ENCODE data around the gene GCLC.

Gene GCLC

GRCh38 chr6:53514677-53515076 lies 30.2 kb downstream of the GCLC start:
- Histone ChIP-seq H3K4me1 (ENCODE audit: insufficient read depth, poor library complexity, severe bottlenecking) (peaks cover 9% of the 10 kb centered on the region), H3K27ac (ENCODE audit: poor library complexity, severe bottlenecking) (no peak overlapping the region), H3K9me3 (ENCODE audit: severe bottlenecking) (no peaks in the 10 kb centered on the region), H3K27me3 (ENCODE audit: insufficient read depth, poor library complexity, severe bottlenecking) (no peaks in the 10 kb centered on the region), H3K4me3 (ENCODE audit: severe bottlenecking) (no peak overlapping the region), H3K36me3 (ENCODE audit: low read depth) (peaks cover 79% of the 10 kb centered on the region)
- ATAC-seq (ENCODE audit: low read depth), result no peak
- no peak for TF ChIP-seq CTCF (IDR thresholded peaks at IDR 0.05; ENCODE audit: poor library complexity, severe bottlenecking)
- DNase-seq (ENCODE audit: low spot score), result no peak

- DNase-seq (ENCODE audit: low spot score), result no peak
- H3K9me3 ChIP-seq (ENCODE audit: severe bottlenecking), result no peaks in the 10 kb centered on the region
- no peak for ATAC-seq (ENCODE audit: low read depth)
- peaks cover 9% of the 10 kb centered on the region for H3K4me1 ChIP-seq (ENCODE audit: insufficient read depth, poor library complexity, severe bottlenecking)
- H3K27me3 ChIP-seq (ENCODE audit: insufficient read depth, poor library complexity, severe bottlenecking), result no peaks in the 10 kb centered on the region
- H3K4me3 ChIP-seq (ENCODE audit: severe bottlenecking), result no peak overlapping the region
- no peak for TF ChIP-seq CTCF (IDR thresholded peaks at IDR 0.05; ENCODE audit: poor library complexity, severe bottlenecking)
- no peak overlapping the region for H3K27ac ChIP-seq (ENCODE audit: poor library complexity, severe bottlenecking)
- peaks cover 87% of the 10 kb centered on the region for H3K36me3 ChIP-seq (ENCODE audit: low read depth)
Measured at GRCh38 chr6:53513519-53513966, 31.4 kb downstream of the GCLC start.

GRCh38 chr6:53513056-53513455 lies 31.8 kb downstream of the GCLC start:
- Histone ChIP-seq H3K4me3 (ENCODE audit: severe bottlenecking) (no peak overlapping the region), H3K27me3 (ENCODE audit: insufficient read depth, poor library complexity, severe bottlenecking) (no peaks in the 10 kb centered on the region), H3K4me1 (ENCODE audit: insufficient read depth, poor library complexity, severe bottlenecking) (peaks cover 9% of the 10 kb centered on the region), H3K27ac (ENCODE audit: poor library complexity, severe bottlenecking) (no peak overlapping the region), H3K36me3 (ENCODE audit: low read depth) (peaks cover 91% of the 10 kb centered on the region), H3K9me3 (ENCODE audit: severe bottlenecking) (no peaks in the 10 kb centered on the region)
- no peak for TF ChIP-seq CTCF (IDR thresholded peaks at IDR 0.05; ENCODE audit: poor library complexity, severe bottlenecking)
- ATAC-seq (ENCODE audit: low read depth), result no peak
- no peak for DNase-seq (ENCODE audit: low spot score)

GRCh38 chr6:53512626-53513025 lies 32.3 kb downstream of the GCLC start:
- no peak overlapping the region for H3K4me3 ChIP-seq (ENCODE audit: severe bottlenecking)
- DNase-seq (ENCODE audit: low spot score) (no peak), ATAC-seq (ENCODE audit: low read depth) (no peak)
- H3K4me1 ChIP-seq (ENCODE audit: insufficient read depth, poor library complexity, severe bottlenecking), result peaks cover 5% of the 10 kb centered on the region
- no peaks in the 10 kb centered on the region for H3K27me3 ChIP-seq (ENCODE audit: insufficient read depth, poor library complexity, severe bottlenecking)
- no peak overlapping the region for H3K27ac ChIP-seq (ENCODE audit: poor library complexity, severe bottlenecking)
- no peak for TF ChIP-seq CTCF (IDR thresholded peaks at IDR 0.05; ENCODE audit: poor library complexity, severe bottlenecking)
- H3K36me3 ChIP-seq (ENCODE audit: low read depth), result peaks cover 91% of the 10 kb centered on the region
- no peaks in the 10 kb centered on the region for H3K9me3 ChIP-seq (ENCODE audit: severe bottlenecking)

- Histone ChIP-seq H3K9me3 (ENCODE audit: severe bottlenecking) (no peaks in the 10 kb centered on the region), H3K27me3 (ENCODE audit: insufficient read depth, poor library complexity, severe bottlenecking) (no peaks in the 10 kb centered on the region), H3K4me3 (ENCODE audit: severe bottlenecking) (no peak overlapping the region), H3K4me1 (ENCODE audit: insufficient read depth, poor library complexity, severe bottlenecking) (no peaks in the 10 kb centered on the region), H3K36me3 (ENCODE audit: low read depth) (peaks cover 94% of the 10 kb centered on the region), H3K27ac (ENCODE audit: poor library complexity, severe bottlenecking) (no peak overlapping the region)
- ATAC-seq (ENCODE audit: low read depth) (no peak), DNase-seq (ENCODE audit: low spot score) (no peak)
- TF ChIP-seq CTCF (IDR thresholded peaks at IDR 0.05; ENCODE audit: poor library complexity, severe bottlenecking), result no peak
Measured at GRCh38 chr6:53510746-53511145, 34.2 kb downstream of the GCLC start.

All from RWPE2 (cell line).